GM23338 (cell line): ENCODE measurements around the gene STK39. TPM values are rescaled to one million over a fixed set of nuclear protein-coding genes. Genes with fewer than 3 reads are reported as not detected.

ENCODE experiments used
- ATAC-seq: fragments of 200-7000 bp; cut with Tn5 transposase; 3 replicates; pipeline ENCODE4 v1.9.1; 2020
- DNase-seq: peaks from one replicate; pipeline ENCODE4 v3.0.0-alpha.2; 2015; ENCODE audit warnings: low spot score
- H2AFZ ChIP-seq: fragments of 200-600 bp; sonication (generic); 2 replicates; pipeline ENCODE4 v1.8.0; 2016; ENCODE audit warnings: antibody characterized with exemption, mild to moderate bottlenecking, moderate library complexity
- H3F3A ChIP-seq: fragments of 200-600 bp; sonication (generic); replicated peaks from 2 replicates; pipeline ENCODE4 v1.8.0; 2017; ENCODE audit warnings: antibody characterized with exemption, mixed run types, low read depth
- H3K27ac ChIP-seq: fragments of 200-600 bp; sonication (generic); 2 replicates; pipeline ENCODE4 v1.6.1; 2016; ENCODE audit warnings: low read depth
- H3K27me3 ChIP-seq: fragments of 200-600 bp; sonication (generic); 2 replicates; pipeline ENCODE4 v1.8.0; 2016; ENCODE audit warnings: mild to moderate bottlenecking, mixed run types, moderate library complexity; ENCODE audit not compliant: insufficient read depth
- H3K36me3 ChIP-seq: fragments of 200-600 bp; sonication (generic); 2 replicates; pipeline ENCODE4 v1.8.0; 2016; ENCODE audit warnings: mild to moderate bottlenecking; ENCODE audit not compliant: insufficient read depth
- H3K4me1 ChIP-seq: fragments of 200-600 bp; sonication (generic); 2 replicates; pipeline ENCODE4 v1.8.0; 2016; ENCODE audit warnings: mild to moderate bottlenecking, moderate library complexity; ENCODE audit not compliant: insufficient read depth
- H3K4me2 ChIP-seq: fragments of 200-600 bp; sonication (generic); 2 replicates; pipeline ENCODE4 v1.7.1; 2017; ENCODE audit warnings: mixed run types
- H3K4me3 ChIP-seq: fragments of 200-600 bp; sonication (generic); 2 replicates; pipeline ENCODE4 v1.6.1; 2016; ENCODE audit warnings: mixed run types
- H3K79me2 ChIP-seq: fragments of 200-600 bp; sonication (generic); replicated peaks from 2 replicates; pipeline ENCODE4 v1.8.0; 2017; ENCODE audit warnings: mild to moderate bottlenecking; ENCODE audit not compliant: insufficient read depth
- H3K9me2 ChIP-seq: fragments of 200-600 bp; sonication (generic); 2 replicates; pipeline ENCODE4 v1.8.0; 2017; ENCODE audit not compliant: insufficient read depth
- H4K20me1 ChIP-seq: fragments of 200-600 bp; sonication (generic); replicated peaks from 2 replicates; pipeline ENCODE4 v1.8.0; 2017; ENCODE audit warnings: mild to moderate bottlenecking; ENCODE audit not compliant: insufficient read depth
- H3K27ac Mint-ChIP-seq: 2 replicates; pipeline ENCODE4 v1.8.0; 2020; ENCODE audit warnings: inconsistent platforms, mild to moderate bottlenecking, moderate library complexity, mixed read lengths
- H3K27me3 Mint-ChIP-seq: 3 replicates; pipeline ENCODE4 v1.8.0; 2022; ENCODE audit warnings: low read depth, mild to moderate bottlenecking, moderate library complexity, mixed read lengths, inconsistent platforms; ENCODE audit not compliant: insufficient read depth, poor library complexity
- H3K36me3 Mint-ChIP-seq: 3 replicates; pipeline ENCODE4 v1.8.0; 2021; ENCODE audit warnings: low read depth, mild to moderate bottlenecking, inconsistent platforms, moderate library complexity, mixed read lengths
- H3K4me1 Mint-ChIP-seq: 3 replicates; pipeline ENCODE4 v1.8.0; 2020; ENCODE audit warnings: mild to moderate bottlenecking, inconsistent platforms, mixed read lengths
- H3K4me3 Mint-ChIP-seq: 3 replicates; pipeline ENCODE4 v1.8.0; 2021; ENCODE audit warnings: moderate library complexity, mild to moderate bottlenecking, inconsistent platforms, mixed read lengths
- H3K9me3 Mint-ChIP-seq: 3 replicates; pipeline ENCODE4 v1.8.0; 2020; ENCODE audit warnings: moderate library complexity, mild to moderate bottlenecking, inconsistent platforms, mixed read lengths
- CREB1 ChIP-seq: fragments of 250-450 bp; sonication (Bioruptor Pico); IDR thresholded peaks from 2 replicates; pipeline ENCODE4 v1.5.0; 2020; ENCODE audit warnings: low read depth, mild to moderate bottlenecking, moderate library complexity
- ETS1 ChIP-seq: IDR thresholded peaks from 2 replicates; pipeline ENCODE4 v1.6.1; 2016; ENCODE audit warnings: antibody characterized with exemption
- JUNB ChIP-seq: IDR thresholded peaks from one replicate; pipeline ENCODE4 v1.6.1; 2016; ENCODE audit warnings: antibody characterized with exemption; ENCODE audit not compliant: unreplicated experiment
- NANOG ChIP-seq: IDR thresholded peaks from 2 replicates; pipeline ENCODE4 v1.6.1; 2016; ENCODE audit warnings: antibody characterized with exemption, borderline replicate concordance
- REST ChIP-seq: IDR thresholded peaks from one replicate; pipeline ENCODE4 v1.6.1; 2018; ENCODE audit warnings: antibody characterized with exemption; ENCODE audit not compliant: unreplicated experiment
- STAT1 ChIP-seq: IDR thresholded peaks from one replicate; pipeline ENCODE4 v1.6.1; 2016; ENCODE audit warnings: antibody characterized with exemption; ENCODE audit not compliant: unreplicated experiment
- ZNF114 ChIP-seq: fragments of 250-450 bp; sonication (Bioruptor Pico); IDR thresholded peaks from 2 replicates; pipeline ENCODE4 v1.5.0; 2020; ENCODE audit warnings: mild to moderate bottlenecking, moderate library complexity
- ZNF331 ChIP-seq: fragments of 250-450 bp; sonication (Bioruptor Pico); IDR thresholded peaks from 2 replicates; pipeline ENCODE4 v1.5.0; 2020; ENCODE audit warnings: low read depth, mild to moderate bottlenecking, moderate library complexity
- polyA plus RNA-seq: library from polyadenylated mRNA; unstranded; fragments of >200 nt; fragmentation: Nextera tagmentation; extraction: Ambion mirVana; gene quantifications from 2 replicates; pipeline ENCODE4 v1.2.1, GENCODE V29; 2016
- total RNA-seq: library from RNA; depleted of rRNA; stranded (reverse); fragments of >200 nt; shearing (Covaris generic); gene quantifications from 2 replicates; pipeline ENCODE4 v1.2.3, GENCODE V29; 2014

The STK39 gene
- total and polyA plus RNA-seq, 2 experiments from 2014 or later = 9.5 to 16.9 TPM

DNA sequence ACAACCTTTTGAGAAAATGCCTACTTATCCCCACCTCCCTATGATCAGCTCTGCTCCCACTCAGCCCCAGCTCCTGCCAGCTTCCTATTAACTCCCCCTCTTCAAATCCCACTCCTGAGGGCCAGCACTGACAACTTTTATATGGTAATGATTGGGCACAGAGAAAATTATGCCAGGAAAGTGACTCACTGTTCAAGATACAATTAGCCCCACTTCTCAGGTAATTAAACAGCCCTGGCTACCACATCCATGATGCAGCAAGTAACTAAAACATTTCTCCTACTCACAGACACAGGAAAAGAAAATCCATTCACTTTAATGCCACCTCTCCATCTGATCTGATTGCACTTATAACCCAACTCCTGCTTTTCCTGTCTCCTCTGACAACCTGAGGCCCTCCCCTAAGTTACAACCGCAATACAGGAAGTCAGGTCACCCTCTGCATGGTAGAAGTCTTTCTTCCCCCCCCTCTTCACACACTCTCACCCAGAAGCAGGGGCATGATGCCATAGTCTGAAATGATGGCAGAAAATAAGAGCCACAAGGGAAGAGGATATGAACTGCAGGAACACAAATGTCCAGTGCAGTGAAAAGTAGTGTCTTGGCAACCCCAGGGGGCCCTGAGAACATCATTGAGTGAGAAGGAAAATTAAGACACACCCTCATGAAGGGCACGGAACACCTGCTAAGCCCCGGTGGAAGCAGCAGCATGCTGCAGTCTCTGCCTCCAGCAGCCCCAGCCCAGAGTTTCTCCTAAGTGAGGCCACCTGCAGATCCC, 54.4 kb downstream of the STK39 start:
- ATAC-seq (peak; percentile 73), DNase-seq (peak; percentile 39)
- no peaks in the 10 kb centered on the region for H3K36me3 ChIP-seq
- no peak overlapping the region for H2AFZ ChIP-seq
- H3K9me2 ChIP-seq = no peaks in the 10 kb centered on the region
- H3K27ac Mint-ChIP-seq = no peak overlapping the region; the same call in 1 of the 2 replicates
- peaks cover 16% of the 10 kb centered on the region for H3K4me1 ChIP-seq
- no peaks in the 10 kb centered on the region for H3K79me2 ChIP-seq
- no peak overlapping the region for H3K4me2 ChIP-seq
- H3K27me3 Mint-ChIP-seq = no peaks in the 10 kb centered on the region
- H3F3A ChIP-seq = no peaks in the 10 kb centered on the region
- TF ChIP-seq REST (no peak), ZNF114 (no peak), STAT1 (no peak), JUNB (no peak), ZNF331 (CRISPR knock-in tag) (no peak), ETS1 (no peak), CREB1 (CRISPR knock-in tag) (no peak)
- H3K27ac ChIP-seq = no peak overlapping the region
- no peaks in the 10 kb centered on the region; the same call in 2 of the 3 replicates for H3K9me3 Mint-ChIP-seq
- H3K27me3 ChIP-seq = no peaks in the 10 kb centered on the region
- H3K4me1 Mint-ChIP-seq = peaks cover 34% of the 10 kb centered on the region
- no peaks in the 10 kb centered on the region for H4K20me1 ChIP-seq
- H3K36me3 Mint-ChIP-seq = no peaks in the 10 kb centered on the region
- H3K4me3 ChIP-seq = no peak overlapping the region
- H3K4me3 Mint-ChIP-seq = no peak overlapping the region

DNA sequence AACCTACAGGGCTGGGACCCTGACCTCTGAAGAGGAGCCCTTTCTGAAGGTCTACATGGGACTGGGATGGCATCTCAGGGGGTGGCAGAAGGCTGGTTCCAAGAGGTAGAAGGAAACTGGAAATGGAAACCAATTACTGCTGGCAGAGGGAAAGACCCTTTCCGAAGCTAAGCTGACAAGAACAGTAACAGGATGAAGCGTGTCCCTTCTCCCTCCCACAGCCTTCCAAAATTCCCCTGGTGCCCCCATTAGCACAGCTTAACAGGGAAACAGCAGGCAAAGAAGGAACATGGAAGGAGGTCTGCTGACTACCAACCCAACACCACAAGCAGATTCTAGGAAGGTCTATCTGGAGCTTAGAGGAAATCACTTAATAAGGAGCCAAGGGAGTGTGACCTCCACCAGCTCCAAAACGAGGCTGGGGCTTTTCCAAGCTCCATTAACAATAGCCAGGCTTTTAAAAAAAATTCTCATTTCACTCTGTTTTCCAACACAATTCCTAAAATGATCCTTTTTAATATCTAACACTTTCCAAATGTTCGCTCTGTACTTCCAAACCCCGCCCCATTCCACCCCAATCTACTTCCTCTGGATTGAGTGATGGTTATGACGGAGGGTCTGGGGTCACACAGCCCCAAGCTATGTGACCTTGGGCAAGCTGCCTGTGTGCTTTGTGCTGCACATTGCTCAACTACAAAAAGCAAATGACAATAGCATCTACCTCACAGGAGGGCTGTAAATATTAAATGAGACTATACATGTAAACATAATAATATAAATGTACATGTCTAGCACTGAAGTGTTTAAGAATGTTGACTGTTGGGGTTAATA, 55.2 kb downstream of the STK39 start:
- DNase-seq (no peak), ATAC-seq (no peak)
- Histone ChIP-seq H3K27ac (no peak overlapping the region), H3K4me2 (no peak overlapping the region), H3K79me2 (no peaks in the 10 kb centered on the region), H2AFZ (no peak overlapping the region), H3K27me3 (no peaks in the 10 kb centered on the region), H4K20me1 (no peaks in the 10 kb centered on the region), H3F3A (no peaks in the 10 kb centered on the region), H3K36me3 (no peaks in the 10 kb centered on the region), H3K9me2 (no peaks in the 10 kb centered on the region), H3K4me1 (peaks cover 16% of the 10 kb centered on the region), H3K4me3 (no peak overlapping the region)
- Mint-ChIP-seq H3K4me3 (no peak overlapping the region), H3K4me1 (peaks cover 34% of the 10 kb centered on the region), H3K36me3 (no peaks in the 10 kb centered on the region), H3K27ac (no peak overlapping the region), H3K27me3 (no peaks in the 10 kb centered on the region), H3K9me3 (no peaks in the 10 kb centered on the region; the same call in 2 of the 3 replicates)
- TF ChIP-seq JUNB (no peak), ZNF331 (CRISPR knock-in tag) (no peak), STAT1 (no peak), ZNF114 (no peak), NANOG (no peak)
